GM23248 (cell line): ENCODE results near the gene ZNF57.

Experiments used
- EZH2 ChIP-seq: fragments of 200-600 bp; sonication (generic); IDR thresholded peaks from 2 replicates; pipeline ENCODE4 v1.6.1; 2018; ENCODE audit warnings: antibody characterized with exemption, mild to moderate bottlenecking; ENCODE audit not compliant: insufficient read depth, poor library complexity, severe bottlenecking
- EZH2phosphoT487 ChIP-seq: fragments of 200-600 bp; sonication (generic); IDR thresholded peaks from 2 replicates; pipeline ENCODE4 v1.6.1; 2018; ENCODE audit warnings: antibody characterized with exemption, moderate library complexity, mild to moderate bottlenecking, low read depth; ENCODE audit not compliant: insufficient read depth

- TF ChIP-seq EZH2phosphoT487: no peak
- no peak for TF ChIP-seq EZH2
Measured at GRCh38 chr19:2885736-2886135, 15.0 kb upstream of the ZNF57 start.
